Measurements from ENCODE around the gene LPCAT1. TPM values are rescaled to one million over a fixed set of nuclear protein-coding genes. Genes with fewer than 3 reads are reported as not detected.
"Not testable (repeated sequence)": the region's sequence is repeated elsewhere in the genome, so short reads cannot be mapped to it uniquely, and the experiment has no call there.

Gene LPCAT1
- total and polyA plus RNA-seq, 2 experiments from 2014 or later: 44.1 to 56.0 TPM

GRCh38 chr5:1542781-1543180, 19.0 kb upstream of the LPCAT1 start:
- H3K27ac ChIP-seq: no peak overlapping the region
- no peaks in the 10 kb centered on the region for H3K4me1 ChIP-seq (ENCODE audit: insufficient read depth)
- H3K79me2 ChIP-seq: no peaks in the 10 kb centered on the region
- TF ChIP-seq CTCF (IDR thresholded peaks at IDR 0.05; ENCODE audit: poor library complexity): no peak
- TF ChIP-seq EZH2phosphoT487 (IDR thresholded peaks at IDR 0.05; ENCODE audit: low read depth, severe bottlenecking, unreplicated experiment): no peak
- no peak for TF ChIP-seq EZH2 (IDR thresholded peaks at IDR 0.05; ENCODE audit: borderline replicate concordance)
- no peaks in the 10 kb centered on the region for H3K27me3 ChIP-seq
- no peak overlapping the region for H2AFZ ChIP-seq
- H3K36me3 ChIP-seq (replicated peaks; ENCODE audit: insufficient read depth, low read depth): no peaks in the 10 kb centered on the region
- no peaks in the 10 kb centered on the region for H3K9me3 ChIP-seq (ENCODE audit: low read depth)
- no peak overlapping the region for H3K4me3 ChIP-seq
- H3K4me2 ChIP-seq: no peak overlapping the region
- no peak for DNase-seq (ENCODE audit: low spot score)
- no peaks in the 10 kb centered on the region for H3K9me2 ChIP-seq (replicated peaks; ENCODE audit: insufficient read depth)
- 79% methylated on average over 3 of the region's 3 CpGs for WGBS (ENCODE audit: low lambda C conversion rate, missing lambda C conversion rate)
- H4K20me1 ChIP-seq (ENCODE audit: insufficient read depth, poor library complexity, severe bottlenecking): no peaks in the 10 kb centered on the region

DNA sequence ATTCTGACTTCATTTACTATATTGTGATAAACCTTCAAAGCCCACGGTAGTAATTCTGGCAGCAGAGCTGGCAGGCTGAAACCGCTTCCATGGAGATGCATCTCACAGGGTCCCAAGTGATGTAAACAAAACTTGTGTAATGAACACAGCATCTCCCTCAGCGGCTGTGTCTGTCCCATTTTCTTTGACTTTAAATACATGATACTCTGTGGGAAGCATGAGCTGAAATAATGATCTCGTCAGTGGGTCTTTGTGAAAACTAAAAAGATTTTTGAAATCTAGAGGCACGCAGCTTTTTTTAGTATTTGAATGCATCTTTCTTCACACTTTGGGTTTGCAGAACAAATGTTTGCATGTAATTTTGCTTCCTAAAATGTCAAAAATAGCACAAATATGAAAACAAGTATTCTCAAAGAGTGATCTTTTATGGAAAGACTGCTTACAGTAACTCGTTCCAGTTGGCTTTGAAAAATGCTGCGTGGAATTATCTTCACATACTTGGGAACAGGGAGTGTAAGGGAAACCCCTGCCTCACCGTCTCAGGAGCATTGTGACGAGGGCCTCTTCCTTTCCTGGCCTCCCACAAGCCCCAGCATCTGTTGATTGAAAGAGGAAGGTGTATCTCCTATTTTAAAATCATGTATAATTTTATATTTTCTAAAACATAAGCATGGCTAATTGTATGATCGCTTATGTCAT, 18.1 kb upstream of the LPCAT1 start:
- Histone ChIP-seq H3K4me2 (no peak overlapping the region), H3K79me2 (no peaks in the 10 kb centered on the region), H3K9me2 (replicated peaks; ENCODE audit: insufficient read depth) (no peaks in the 10 kb centered on the region), H3K36me3 (replicated peaks; ENCODE audit: insufficient read depth, low read depth) (no peaks in the 10 kb centered on the region), H3K27ac (no peak overlapping the region), H3K4me1 (ENCODE audit: insufficient read depth) (no peaks in the 10 kb centered on the region), H3K27me3 (no peaks in the 10 kb centered on the region), H4K20me1 (ENCODE audit: insufficient read depth, poor library complexity, severe bottlenecking) (no peaks in the 10 kb centered on the region), H2AFZ (no peak overlapping the region), H3K9me3 (ENCODE audit: low read depth) (no peaks in the 10 kb centered on the region), H3K4me3 (no peak overlapping the region)
- WGBS (ENCODE audit: low lambda C conversion rate, missing lambda C conversion rate): 67% methylated on average over 10 of the region's 10 CpGs
- TF ChIP-seq EZH2 (IDR thresholded peaks at IDR 0.05; ENCODE audit: borderline replicate concordance): no peak
- TF ChIP-seq CTCF (IDR thresholded peaks at IDR 0.05; ENCODE audit: poor library complexity): no peak
- no peak for TF ChIP-seq EZH2phosphoT487 (IDR thresholded peaks at IDR 0.05; ENCODE audit: low read depth, severe bottlenecking, unreplicated experiment)
- no peak for DNase-seq (ENCODE audit: low spot score)

DNA sequence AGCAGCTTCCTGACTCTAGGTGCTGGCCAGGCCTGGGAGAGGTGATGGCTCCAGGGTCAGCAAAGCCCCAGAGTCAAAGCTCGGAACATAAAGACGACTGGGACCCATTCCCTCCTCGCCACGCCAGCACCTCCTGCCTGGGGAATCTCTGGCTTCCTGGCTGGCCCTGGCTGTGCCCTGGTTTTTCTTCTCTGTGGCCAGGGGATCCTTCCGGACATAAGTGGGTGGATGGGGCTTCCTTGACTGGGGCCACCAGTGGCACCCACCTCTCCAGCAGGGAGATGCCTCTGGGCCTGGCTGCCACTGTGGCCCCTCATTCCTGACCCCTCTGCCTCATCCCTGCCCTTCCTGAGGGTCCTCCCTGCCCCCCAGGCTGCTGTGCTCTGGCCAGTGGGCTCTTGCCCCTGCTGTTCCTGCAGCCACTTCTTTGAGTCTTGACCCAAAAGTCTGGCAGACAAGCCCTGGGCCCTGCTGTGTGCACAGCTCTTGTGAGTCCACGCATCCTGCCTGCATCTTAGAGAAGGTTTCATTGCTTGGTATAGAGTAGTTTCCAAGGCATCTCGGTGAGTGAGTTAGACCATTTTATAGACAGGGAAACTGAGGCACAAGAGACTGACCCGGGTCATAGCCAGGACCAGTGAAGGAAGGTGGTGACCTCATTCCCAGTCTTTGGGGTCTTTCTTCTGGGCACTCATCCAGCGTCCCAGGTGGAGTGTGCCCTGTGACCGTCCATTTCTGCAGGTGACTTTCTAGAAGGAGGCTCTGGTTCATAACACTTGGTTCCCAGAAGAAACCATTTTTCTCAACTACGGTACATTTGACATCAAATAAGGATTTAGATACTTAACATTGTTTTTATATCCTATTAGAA, 17.3 kb upstream of the LPCAT1 start:
- Histone ChIP-seq H3K4me2 (no peak overlapping the region), H3K9me3 (ENCODE audit: low read depth) (no peaks in the 10 kb centered on the region), H3K9me2 (replicated peaks; ENCODE audit: insufficient read depth) (no peaks in the 10 kb centered on the region), H3K27ac (no peak overlapping the region), H3K79me2 (no peaks in the 10 kb centered on the region), H4K20me1 (ENCODE audit: insufficient read depth, poor library complexity, severe bottlenecking) (no peaks in the 10 kb centered on the region), H3K4me3 (no peak overlapping the region), H3K4me1 (ENCODE audit: insufficient read depth) (peaks cover 2% of the 10 kb centered on the region), H3K36me3 (replicated peaks; ENCODE audit: insufficient read depth, low read depth) (no peaks in the 10 kb centered on the region), H3K27me3 (no peaks in the 10 kb centered on the region), H2AFZ (no peak overlapping the region)
- no peak for DNase-seq (ENCODE audit: low spot score)
- WGBS (ENCODE audit: low lambda C conversion rate, missing lambda C conversion rate): 91% methylated on average over 11 of the region's 11 CpGs
- TF ChIP-seq EZH2 (IDR thresholded peaks at IDR 0.05; ENCODE audit: borderline replicate concordance): no peak

DNA sequence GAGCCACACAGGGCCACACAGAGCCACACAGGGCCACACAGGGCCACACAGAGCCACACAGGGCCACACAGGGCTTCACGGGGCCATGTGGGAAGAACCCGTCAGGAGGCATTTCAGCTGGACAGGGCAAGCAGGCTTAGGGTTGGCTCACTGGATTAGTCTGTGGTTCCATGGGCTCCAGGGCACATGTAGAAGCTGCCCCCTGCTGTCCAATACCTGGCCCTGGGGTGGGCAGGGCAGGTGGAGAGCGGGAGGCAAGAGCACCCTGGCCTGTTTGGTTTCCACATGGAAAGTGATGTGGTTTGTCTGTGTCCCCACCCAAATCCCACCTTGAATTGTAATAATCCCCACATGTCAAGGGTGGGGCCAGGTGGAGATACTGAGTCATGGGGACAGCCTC, 16.4 kb upstream of the LPCAT1 start:
- H3K4me3 ChIP-seq: no peak overlapping the region
- no peaks in the 10 kb centered on the region for H3K9me2 ChIP-seq (replicated peaks; ENCODE audit: insufficient read depth)
- peaks cover 2% of the 10 kb centered on the region for H3K4me1 ChIP-seq (ENCODE audit: insufficient read depth)
- H3K27ac ChIP-seq: no peak overlapping the region
- H3K4me2 ChIP-seq: no peak overlapping the region
- no peak for TF ChIP-seq EZH2phosphoT487 (IDR thresholded peaks at IDR 0.05; ENCODE audit: low read depth, severe bottlenecking, unreplicated experiment)
- TF ChIP-seq EZH2 (IDR thresholded peaks at IDR 0.05; ENCODE audit: borderline replicate concordance): no peak
- no peak for TF ChIP-seq CTCF (IDR thresholded peaks at IDR 0.05; ENCODE audit: poor library complexity)
- H3K27me3 ChIP-seq: no peaks in the 10 kb centered on the region
- no peaks in the 10 kb centered on the region for H3K9me3 ChIP-seq (ENCODE audit: low read depth)
- H3K79me2 ChIP-seq: no peaks in the 10 kb centered on the region
- H2AFZ ChIP-seq: no peak overlapping the region
- no peaks in the 10 kb centered on the region for H4K20me1 ChIP-seq (ENCODE audit: insufficient read depth, poor library complexity, severe bottlenecking)
- 91% methylated on average over 3 of the region's 3 CpGs for WGBS (ENCODE audit: low lambda C conversion rate, missing lambda C conversion rate)
- DNase-seq (ENCODE audit: low spot score): no peak
- no peaks in the 10 kb centered on the region for H3K36me3 ChIP-seq (replicated peaks; ENCODE audit: insufficient read depth, low read depth)

DNA sequence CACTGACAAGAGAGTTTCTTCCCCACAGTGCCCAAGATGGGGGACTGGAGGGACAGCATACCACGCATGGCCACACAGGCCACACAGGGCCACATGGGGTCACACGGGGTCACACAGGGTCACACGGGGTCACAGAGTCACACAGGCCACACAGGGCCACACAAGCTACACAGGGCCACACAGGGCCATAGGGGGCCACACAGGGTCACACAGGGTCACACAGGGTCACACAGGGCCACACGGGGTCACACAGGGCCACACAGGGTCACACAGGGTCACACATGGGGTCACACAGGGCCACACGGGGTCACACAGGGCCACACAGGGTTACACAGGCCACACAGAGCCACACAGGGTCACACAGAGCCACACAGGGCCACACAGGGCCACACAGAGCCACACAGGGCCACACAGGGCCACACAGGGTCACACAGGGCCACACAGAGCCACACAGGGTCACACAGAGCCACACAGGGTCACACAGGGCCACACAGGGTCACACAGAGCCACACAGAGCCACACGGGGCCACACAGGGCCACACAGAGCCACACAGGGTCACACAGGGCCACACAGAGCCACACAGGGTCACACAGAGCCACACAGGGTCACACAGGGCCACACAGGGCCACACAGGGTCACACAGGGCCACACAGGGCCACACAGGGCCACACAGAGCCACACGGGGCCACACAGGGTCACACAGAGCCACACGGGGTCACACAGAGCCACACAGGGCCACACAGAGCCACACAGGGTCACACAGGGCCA, 15.8 kb upstream of the LPCAT1 start:
- not testable (repeated sequence) for H3K4me2 ChIP-seq; H3K4me1 ChIP-seq (ENCODE audit: insufficient read depth); H3K27me3 ChIP-seq; H3K9me2 ChIP-seq (replicated peaks; ENCODE audit: insufficient read depth); H3K36me3 ChIP-seq (replicated peaks; ENCODE audit: insufficient read depth, low read depth); DNase-seq (ENCODE audit: low spot score); H3K27ac ChIP-seq; H3K79me2 ChIP-seq; H2AFZ ChIP-seq; H3K4me3 ChIP-seq; H3K9me3 ChIP-seq (ENCODE audit: low read depth); H4K20me1 ChIP-seq (ENCODE audit: insufficient read depth, poor library complexity, severe bottlenecking)
- WGBS (ENCODE audit: low lambda C conversion rate, missing lambda C conversion rate): 81% methylated on average over 8 of the region's 8 CpGs
